Lower lobe of right lung (tissue), 2 donors: ENCODE data around the gene FADS2. TPM values are rescaled to one million over a fixed set of nuclear protein-coding genes. Genes with fewer than 3 reads are reported as not detected.

Experiments used
- ATAC-seq, 2 donors: fragments of 200-7000 bp; cut with Tn5 transposase; one replicate each; pipeline ENCODE4 v1.9.1; 2020 to 2022; ENCODE audit warnings: mild to moderate bottlenecking in 2 of 2, moderate library complexity in 2 of 2
- DNase-seq: peaks from one replicate; pipeline ENCODE4 v3.0.0-alpha.2; 2020
- H3K27ac ChIP-seq: fragments of 200-600 bp; one replicate; pipeline ENCODE4 v1.8.0; 2022
- H3K27me3 ChIP-seq: fragments of 200-600 bp; one replicate; pipeline ENCODE4 v1.8.0; 2022; ENCODE audit warnings: low read depth
- H3K36me3 ChIP-seq: fragments of 200-600 bp; one replicate; pipeline ENCODE4 v1.8.0; 2022; ENCODE audit warnings: mild to moderate bottlenecking
- H3K4me1 ChIP-seq: fragments of 200-600 bp; one replicate; pipeline ENCODE4 v1.8.0; 2022
- H3K4me3 ChIP-seq: fragments of 200-600 bp; one replicate; pipeline ENCODE4 v1.8.0; 2022; ENCODE audit warnings: mild to moderate bottlenecking
- H3K9me3 ChIP-seq: fragments of 200-600 bp; one replicate; pipeline ENCODE4 v1.8.0; 2022
- CTCF ChIP-seq: fragments of 200-600 bp; IDR thresholded peaks from one replicate; pipeline ENCODE4 v1.8.0; 2022; ENCODE audit warnings: antibody characterized with exemption, mild to moderate bottlenecking
- intact Hi-C: fragments of 100-400 bp; cut with DNase I; formaldehyde crosslinking; loops from one replicate; pipeline ENCODE4 v1.11.0; 2022
- total RNA-seq: library from RNA; stranded (reverse); fragmentation: NEBNext Ultra II Directional; extraction: Animal tissue kit (Norgen Biotek cat#: 25700); gene quantifications from one replicate; pipeline ENCODE4 v1.2.1, GENCODE V29; 2021
- donor health status: DM: no; HTN: yes; CAD: no; lungs with severe emphysema.

The FADS2 gene
- total RNA-seq, 1 donor from 2014 or later: 82.0 TPM

GRCh38 chr11:61893981-61894380, 65.9 kb downstream of the FADS2 start:
- Histone ChIP-seq H3K27me3 (no peaks in the 10 kb centered on the region), H3K4me3 (no peak overlapping the region), H3K36me3 (peaks cover 5% of the 10 kb centered on the region), H3K27ac (no peak overlapping the region), H3K4me1 (peaks cover 21% of the 10 kb centered on the region), H3K9me3 (no peaks in the 10 kb centered on the region)
- intact Hi-C loops: no loop called here
- no peak for ATAC-seq
- no peak for DNase-seq
- no peak for TF ChIP-seq CTCF

GRCh38 chr11:61895046-61895717, 67.1 kb downstream of the FADS2 start:
- Histone ChIP-seq H3K4me1 (peaks cover 23% of the 10 kb centered on the region), H3K27me3 (no peaks in the 10 kb centered on the region), H3K36me3 (peaks cover 5% of the 10 kb centered on the region), H3K27ac (no peak overlapping the region), H3K9me3 (no peaks in the 10 kb centered on the region), H3K4me3 (no peak overlapping the region)
- ATAC-seq (no peak), DNase-seq (no peak)
- intact Hi-C loops: no loop called here
- no peak for TF ChIP-seq CTCF

- intact Hi-C loops: no loop called here
- H3K36me3 ChIP-seq: peaks cover 5% of the 10 kb centered on the region
- TF ChIP-seq CTCF: no peak
- no peaks in the 10 kb centered on the region for H3K27me3 ChIP-seq
- H3K9me3 ChIP-seq: no peaks in the 10 kb centered on the region
- H3K4me1 ChIP-seq: peaks cover 18% of the 10 kb centered on the region
- ATAC-seq (no peak), DNase-seq (no peak)
- no peak overlapping the region for H3K4me3 ChIP-seq
- H3K27ac ChIP-seq: no peak overlapping the region
Measured at GRCh38 chr11:61895718-61896059, 67.6 kb downstream of the FADS2 start.

GRCh38 chr11:61896665-61897386, 68.7 kb downstream of the FADS2 start:
- H3K4me1 ChIP-seq: peaks cover 15% of the 10 kb centered on the region
- no peaks in the 10 kb centered on the region for H3K27me3 ChIP-seq
- ATAC-seq (no peak), DNase-seq (no peak)
- H3K36me3 ChIP-seq: peaks cover 5% of the 10 kb centered on the region
- H3K27ac ChIP-seq: no peak overlapping the region
- H3K4me3 ChIP-seq: no peak overlapping the region
- no peak for TF ChIP-seq CTCF
- intact Hi-C loops: no loop called here
- H3K9me3 ChIP-seq: no peaks in the 10 kb centered on the region

GRCh38 chr11:61897387-61898246, 69.5 kb downstream of the FADS2 start:
- peaks cover 5% of the 10 kb centered on the region for H3K36me3 ChIP-seq
- intact Hi-C loops: no loop called here
- ATAC-seq (peak; percentile 83 to 86), DNase-seq (peak; percentile 83)
- peak; percentile 85 for TF ChIP-seq CTCF
- peaks cover 15% of the 10 kb centered on the region for H3K4me1 ChIP-seq
- H3K27me3 ChIP-seq: no peaks in the 10 kb centered on the region
- H3K27ac ChIP-seq: no peak overlapping the region
- H3K9me3 ChIP-seq: no peaks in the 10 kb centered on the region
- H3K4me3 ChIP-seq: no peak overlapping the region
